Osteoblast (primary cell): ENCODE results near the gene DNAH10. TPM values are rescaled to one million over a fixed set of nuclear protein-coding genes. Genes with fewer than 3 reads are reported as not detected.

ENCODE experiments used
- DNase-seq: peaks from one replicate; pipeline ENCODE4 v3.0.0; 2011; ENCODE audit warnings: low spot score, mixed read lengths; ENCODE audit not compliant: insufficient read length; ENCODE audit errors: missing footprints
- H2AFZ ChIP-seq: 2 replicates; pipeline ENCODE4 v1.6.0; 2011; ENCODE audit warnings: mild to moderate bottlenecking, low read length
- H3K27ac ChIP-seq: 2 replicates; pipeline ENCODE4 v1.5.1; 2011; ENCODE audit warnings: mild to moderate bottlenecking, low read depth, low read length, moderate library complexity
- H3K27me3 ChIP-seq: 2 replicates; pipeline ENCODE4 v1.6.0; 2012; ENCODE audit warnings: mild to moderate bottlenecking, control low read depth, inconsistent platforms, low read length, moderate library complexity; ENCODE audit not compliant: insufficient read depth
- H3K36me3 ChIP-seq: 2 replicates; pipeline ENCODE4 v1.5.1; 2011; ENCODE audit warnings: mild to moderate bottlenecking, low read length, control low read depth, moderate library complexity; ENCODE audit not compliant: insufficient read depth
- H3K4me1 ChIP-seq: 2 replicates; pipeline ENCODE4 v1.5.1; 2011; ENCODE audit warnings: mild to moderate bottlenecking, low read length, control low read depth, moderate library complexity; ENCODE audit not compliant: insufficient read depth
- H3K4me2 ChIP-seq: 2 replicates; pipeline ENCODE4 v1.6.0; 2011; ENCODE audit warnings: mild to moderate bottlenecking, low read length; ENCODE audit not compliant: insufficient read depth
- H3K4me3 ChIP-seq: fragments of 200-600 bp; sonication (generic); 3 replicates; pipeline ENCODE4 v1.5.1; 2012; ENCODE audit warnings: mild to moderate bottlenecking, low read length, inconsistent platforms; ENCODE audit not compliant: insufficient read depth
- H3K79me2 ChIP-seq: 2 replicates; pipeline ENCODE4 v1.6.0; 2012; ENCODE audit warnings: mild to moderate bottlenecking, low read length, control low read depth, inconsistent platforms; ENCODE audit not compliant: insufficient read depth
- H3K9me3 ChIP-seq: 2 replicates; pipeline ENCODE4 v1.5.1; 2011; ENCODE audit warnings: low read depth, low read length, control low read depth
- H4K20me1 ChIP-seq: 2 replicates; pipeline ENCODE4 v1.6.0; 2012; ENCODE audit warnings: mild to moderate bottlenecking, low read length, control low read depth; ENCODE audit not compliant: insufficient read depth
- CTCF ChIP-seq: IDR thresholded peaks from 2 replicates; pipeline ENCODE4 v1.5.1; 2011; ENCODE audit warnings: mild to moderate bottlenecking, low read depth, low read length, moderate library complexity; ENCODE audit errors: extremely low read depth
- total RNA-seq: library from RNA; depleted of rRNA; stranded (reverse); fragments of >200 nt; gene quantifications from 2 replicates; pipeline ENCODE4 v1.2.3, GENCODE V29; 2012

The DNAH10 gene
- total RNA-seq, 1 donor: 0.72 TPM

GRCh38 chr12:123721245-123721644, 40.9 kb upstream of the DNAH10 start:
- TF ChIP-seq CTCF: no peak
- no peaks in the 10 kb centered on the region for H4K20me1 ChIP-seq
- DNase-seq: no peak
- H3K4me1 ChIP-seq: no peaks in the 10 kb centered on the region
- peaks cover 8% of the 10 kb centered on the region for H3K79me2 ChIP-seq
- no peak overlapping the region for H3K4me2 ChIP-seq
- H3K36me3 ChIP-seq: peaks cover 40% of the 10 kb centered on the region
- no peaks in the 10 kb centered on the region for H3K9me3 ChIP-seq
- no peak overlapping the region for H3K4me3 ChIP-seq
- H2AFZ ChIP-seq: no peak overlapping the region
- H3K27ac ChIP-seq: no peak overlapping the region
- H3K27me3 ChIP-seq: no peaks in the 10 kb centered on the region

- Histone ChIP-seq H3K79me2 (no peaks in the 10 kb centered on the region), H3K36me3 (peaks cover 49% of the 10 kb centered on the region), H3K4me1 (no peaks in the 10 kb centered on the region), H2AFZ (no peak overlapping the region), H3K27me3 (no peaks in the 10 kb centered on the region), H3K4me2 (no peak overlapping the region), H3K27ac (no peak overlapping the region), H3K9me3 (no peaks in the 10 kb centered on the region), H3K4me3 (no peak overlapping the region), H4K20me1 (no peaks in the 10 kb centered on the region)
- TF ChIP-seq CTCF: no peak
- DNase-seq: no peak
These were observed 39.1 kb upstream of the DNAH10 start for GRCh38 chr12:123723011-123723410.

GRCh38 chr12:123723765-123724164, 38.3 kb upstream of the DNAH10 start:
- H3K27ac ChIP-seq: no peak overlapping the region
- TF ChIP-seq CTCF: no peak
- H4K20me1 ChIP-seq: no peaks in the 10 kb centered on the region
- no peaks in the 10 kb centered on the region for H3K27me3 ChIP-seq
- H2AFZ ChIP-seq: no peak overlapping the region
- H3K36me3 ChIP-seq: peaks cover 54% of the 10 kb centered on the region
- DNase-seq: no peak
- H3K4me3 ChIP-seq: no peak overlapping the region
- H3K79me2 ChIP-seq: no peaks in the 10 kb centered on the region
- H3K4me2 ChIP-seq: no peak overlapping the region
- no peaks in the 10 kb centered on the region for H3K4me1 ChIP-seq
- no peaks in the 10 kb centered on the region for H3K9me3 ChIP-seq

- H3K27ac ChIP-seq: no peak overlapping the region
- no peak overlapping the region for H3K4me2 ChIP-seq
- no peak for DNase-seq
- H3K4me3 ChIP-seq: no peak overlapping the region
- no peaks in the 10 kb centered on the region for H3K9me3 ChIP-seq
- H3K4me1 ChIP-seq: no peaks in the 10 kb centered on the region
- no peak overlapping the region for H2AFZ ChIP-seq
- H3K36me3 ChIP-seq: peaks cover 54% of the 10 kb centered on the region
- TF ChIP-seq CTCF: no peak
- no peaks in the 10 kb centered on the region for H3K27me3 ChIP-seq
- H4K20me1 ChIP-seq: no peaks in the 10 kb centered on the region
- no peaks in the 10 kb centered on the region for H3K79me2 ChIP-seq
These were observed 35.9 kb upstream of the DNAH10 start for GRCh38 chr12:123726244-123726643.
